HG03159 (cell line): ENCODE results near the gene SUMF2.
"Not testable (repeated sequence)": the region's sequence is repeated elsewhere in the genome, so short reads cannot be mapped to it uniquely, and the experiment has no call there.

Experiments used
- ATAC-seq: cut with Tn5 transposase; IDR thresholded peaks from one replicate; pipeline ENCODE4 v1.9.1; 2021; ENCODE audit warnings: mild to moderate bottlenecking, moderate library complexity; ENCODE audit not compliant: unreplicated experiment

The SUMF2 gene

GRCh38 chr7:56106108-56107073 lies 42.3 kb downstream of the SUMF2 start, which contains the start of gene CHCHD2:
Gene CHCHD2, minus strand, starts transcription at chr7:56106476. Its CDS starts 63 bp downstream, at chr7:56106413.
- peak; percentile 100 for ATAC-seq

- no peak for ATAC-seq
Measured at GRCh38 chr7:56107954-56108258, 43.8 kb downstream of the SUMF2 start.

GRCh38 chr7:56110611-56111010 lies 46.5 kb downstream of the SUMF2 start:
- ATAC-seq: no peak

- ATAC-seq: not testable (repeated sequence)
Measured at GRCh38 chr7:56112244-56112643, 48.2 kb downstream of the SUMF2 start.

GRCh38 chr7:56115852-56116538 lies 51.9 kb downstream of the SUMF2 start, which contains the start of gene NUPR2:
Gene NUPR2, minus strand, starts transcription at chr7:56116417. Its CDS starts 103 bp downstream, at chr7:56116314.
- ATAC-seq: no peak

- no peak for ATAC-seq
Measured at GRCh38 chr7:56121440-56121839, 57.4 kb downstream of the SUMF2 start.

- ATAC-seq: no peak
Measured at GRCh38 chr7:56124981-56125380, 60.9 kb downstream of the SUMF2 start.

GRCh38 chr7:56125831-56126230 lies 61.7 kb downstream of the SUMF2 start:
- no peak for ATAC-seq

GRCh38 chr7:56127241-56127975 lies 63.3 kb downstream of the SUMF2 start:
- ATAC-seq: no peak
